Suprapubic skin (tissue), 4 donors: ENCODE data around the gene ARHGAP4. TPM values are rescaled to one million over a fixed set of nuclear protein-coding genes. Genes with fewer than 3 reads are reported as not detected.

Source experiments
- DNase-seq, 2 donors: peaks; one replicate each; pipeline ENCODE4 v3.0.0-alpha.2; 2019; ENCODE audit warnings: low spot score in 2 of 2
- H3K27ac ChIP-seq: fragments of 200-600 bp; sonication (generic); one replicate; pipeline ENCODE4 v1.5.1; 2019
- H3K27me3 ChIP-seq: fragments of 200-600 bp; sonication (generic); one replicate; pipeline ENCODE4 v1.5.1; 2019
- H3K36me3 ChIP-seq: fragments of 200-600 bp; sonication (generic); one replicate; pipeline ENCODE4 v1.5.1; 2019
- H3K4me1 ChIP-seq: fragments of 200-600 bp; sonication (generic); one replicate; pipeline ENCODE4 v1.5.1; 2019
- H3K4me3 ChIP-seq: fragments of 200-600 bp; sonication (generic); one replicate; pipeline ENCODE4 v1.5.1; 2019; ENCODE audit warnings: mild to moderate bottlenecking
- H3K9me3 ChIP-seq: fragments of 200-600 bp; sonication (generic); one replicate; pipeline ENCODE4 v1.5.1; 2019
- CTCF ChIP-seq, 2 donors: fragments of 200-600 bp in 1 of 2; fragments of 450-650 bp in 1 of 2; sonication (generic) in 1 of 2; IDR thresholded peaks; one replicate each; pipeline ENCODE4 v1.5.1; 2016 to 2019; ENCODE audit warnings: antibody characterized with exemption in 2 of 2, mild to moderate bottlenecking in 1 of 2, moderate library complexity in 1 of 2
- EP300 ChIP-seq: sonication (generic); formaldehyde crosslinking; IDR thresholded peaks from one replicate; pipeline ENCODE4 v1.6.1; 2017; ENCODE audit warnings: antibody characterized with exemption
- POLR2A ChIP-seq, 2 donors: fragments of 450-650 bp; IDR thresholded peaks; one replicate each; pipeline ENCODE4 v1.6.1; 2017; ENCODE audit warnings: antibody characterized with exemption in 2 of 2, mild to moderate bottlenecking in 2 of 2, moderate library complexity in 2 of 2
- POLR2AphosphoS5 ChIP-seq, 3 donors: sonication (generic); formaldehyde crosslinking; IDR thresholded peaks; one replicate each; pipeline ENCODE4 v1.6.1; 2017; ENCODE audit warnings: antibody characterized with exemption in 3 of 3
- WGBS: methylation state at CpG from one replicate; pipeline ENCODE4 v1.1.5; 2018; 5-methylcytosine and 5-hydroxymethylcytosine counted together
- total RNA-seq, 4 donors: library from RNA; depleted of rRNA; stranded (reverse); fragments of >200 nt; gene quantifications; one replicate each; pipeline ENCODE4 v1.1.0, GENCODE V29; 2016

The ARHGAP4 gene
- total RNA-seq, 4 donors from 2014 or later, result 4.8 to 17.6 (median 9.6) TPM

GRCh38 chrX:153920546-153920945, 5.5 kb downstream of the ARHGAP4 start:
- no peaks in the 10 kb centered on the region for H3K9me3 ChIP-seq
- no peak overlapping the region for H3K4me3 ChIP-seq
- H3K27ac ChIP-seq, result no peak overlapping the region
- 95% methylated on average over 9 of the region's 14 CpGs for WGBS
- no peak for TF ChIP-seq CTCF (IDR thresholded peaks at IDR 0.05)
- TF ChIP-seq POLR2AphosphoS5 (IDR thresholded peaks at IDR 0.05), result no peak
- no peak for TF ChIP-seq EP300
- no peak for TF ChIP-seq POLR2A (IDR thresholded peaks at IDR 0.05)
- H3K4me1 ChIP-seq, result peaks cover 27% of the 10 kb centered on the region
- no peak for DNase-seq
- H3K27me3 ChIP-seq, result no peaks in the 10 kb centered on the region
- H3K36me3 ChIP-seq, result no peaks in the 10 kb centered on the region

- WGBS, result 80% methylated on average over 9 of the region's 13 CpGs
- no peaks in the 10 kb centered on the region for H3K9me3 ChIP-seq
- H3K4me1 ChIP-seq, result peaks cover 20% of the 10 kb centered on the region
Measured at GRCh38 chrX:153919281-153919680, 6.8 kb downstream of the ARHGAP4 start.

GRCh38 chrX:153917869-153918268, 8.2 kb downstream of the ARHGAP4 start:
- Histone ChIP-seq H3K4me1 (peaks cover 13% of the 10 kb centered on the region), H3K27me3 (no peaks in the 10 kb centered on the region), H3K27ac (no peak overlapping the region), H3K4me3 (no peak overlapping the region), H3K9me3 (no peaks in the 10 kb centered on the region), H3K36me3 (no peaks in the 10 kb centered on the region)
- TF ChIP-seq CTCF (IDR thresholded peaks at IDR 0.05) (no peak), POLR2AphosphoS5 (IDR thresholded peaks at IDR 0.05) (no peak), EP300 (no peak), POLR2A (IDR thresholded peaks at IDR 0.05) (no peak)
- 69% methylated on average over 6 of the region's 6 CpGs for WGBS
- no peak for DNase-seq

More at GRCh38 chrX:153919281-153919680, 6.8 kb downstream of the ARHGAP4 start:
- no peak for DNase-seq
- Histone ChIP-seq H3K4me3 (no peak overlapping the region), H3K27ac (no peak overlapping the region), H3K27me3 (no peaks in the 10 kb centered on the region), H3K36me3 (no peaks in the 10 kb centered on the region)
- TF ChIP-seq POLR2AphosphoS5 (IDR thresholded peaks at IDR 0.05) (no peak), EP300 (no peak), CTCF (IDR thresholded peaks at IDR 0.05) (no peak), POLR2A (IDR thresholded peaks at IDR 0.05) (no peak)

- Histone ChIP-seq H3K4me1 (no peaks in the 10 kb centered on the region), H3K9me3 (no peaks in the 10 kb centered on the region), H3K27me3 (no peaks in the 10 kb centered on the region), H3K27ac (no peak overlapping the region), H3K4me3 (no peak overlapping the region), H3K36me3 (no peaks in the 10 kb centered on the region)
- no peak for TF ChIP-seq CTCF (IDR thresholded peaks at IDR 0.05)
- no peak for TF ChIP-seq POLR2AphosphoS5 (IDR thresholded peaks at IDR 0.05)
- TF ChIP-seq POLR2A (IDR thresholded peaks at IDR 0.05), result no peak
- TF ChIP-seq EP300, result no peak
- WGBS, result 87% methylated on average over 8 of the region's 17 CpGs
- no peak for DNase-seq
Measured at GRCh38 chrX:153913701-153914100, 12.4 kb downstream of the ARHGAP4 start.

GRCh38 chrX:153913211-153913610, 12.9 kb downstream of the ARHGAP4 start:
- Histone ChIP-seq H3K27ac (no peak overlapping the region), H3K4me3 (no peak overlapping the region), H3K27me3 (no peaks in the 10 kb centered on the region), H3K9me3 (no peaks in the 10 kb centered on the region), H3K4me1 (no peaks in the 10 kb centered on the region), H3K36me3 (no peaks in the 10 kb centered on the region)
- no peak for TF ChIP-seq POLR2AphosphoS5 (IDR thresholded peaks at IDR 0.05)
- no peak for TF ChIP-seq CTCF (IDR thresholded peaks at IDR 0.05)
- TF ChIP-seq POLR2A (IDR thresholded peaks at IDR 0.05), result no peak
- TF ChIP-seq EP300, result no peak
- 85% methylated on average over 12 of the region's 17 CpGs for WGBS
- no peak for DNase-seq
